Caki2 (cell line): ENCODE data around the gene GRK5. TPM values are rescaled to one million over a fixed set of nuclear protein-coding genes. Genes with fewer than 3 reads are reported as not detected.

ENCODE experiments used
- DNase-seq: peaks from one replicate; pipeline ENCODE4 v3.0.0-alpha.2; 2015; ENCODE audit warnings: low read depth
- in situ Hi-C: cut with HindIII; loops from 2 replicates; pipeline ENCODE4 v1.10.0; 2016; ENCODE audit warnings: low sequenced_read_pairs, low pct_unique_long_range_greater_than_20kb, mixed read lengths
- total RNA-seq: library from RNA; depleted of rRNA; stranded (reverse); fragments of >200 nt; shearing (Covaris generic); gene quantifications from 2 replicates; pipeline ENCODE4 v1.2.3, GENCODE V29; 2014; ENCODE audit warnings: low replicate concordance

Gene GRK5
- total RNA-seq, 1 experiment from 2014 or later: 0.61 TPM

- in situ Hi-C loops: no loop called here
- no peak for DNase-seq
Measured at GRCh38 chr10:119339109-119339508, 131.7 kb downstream of the GRK5 start.

- in situ Hi-C loops: no loop called here
- DNase-seq: no peak
Measured at GRCh38 chr10:119340893-119341458, 133.6 kb downstream of the GRK5 start.

DNA sequence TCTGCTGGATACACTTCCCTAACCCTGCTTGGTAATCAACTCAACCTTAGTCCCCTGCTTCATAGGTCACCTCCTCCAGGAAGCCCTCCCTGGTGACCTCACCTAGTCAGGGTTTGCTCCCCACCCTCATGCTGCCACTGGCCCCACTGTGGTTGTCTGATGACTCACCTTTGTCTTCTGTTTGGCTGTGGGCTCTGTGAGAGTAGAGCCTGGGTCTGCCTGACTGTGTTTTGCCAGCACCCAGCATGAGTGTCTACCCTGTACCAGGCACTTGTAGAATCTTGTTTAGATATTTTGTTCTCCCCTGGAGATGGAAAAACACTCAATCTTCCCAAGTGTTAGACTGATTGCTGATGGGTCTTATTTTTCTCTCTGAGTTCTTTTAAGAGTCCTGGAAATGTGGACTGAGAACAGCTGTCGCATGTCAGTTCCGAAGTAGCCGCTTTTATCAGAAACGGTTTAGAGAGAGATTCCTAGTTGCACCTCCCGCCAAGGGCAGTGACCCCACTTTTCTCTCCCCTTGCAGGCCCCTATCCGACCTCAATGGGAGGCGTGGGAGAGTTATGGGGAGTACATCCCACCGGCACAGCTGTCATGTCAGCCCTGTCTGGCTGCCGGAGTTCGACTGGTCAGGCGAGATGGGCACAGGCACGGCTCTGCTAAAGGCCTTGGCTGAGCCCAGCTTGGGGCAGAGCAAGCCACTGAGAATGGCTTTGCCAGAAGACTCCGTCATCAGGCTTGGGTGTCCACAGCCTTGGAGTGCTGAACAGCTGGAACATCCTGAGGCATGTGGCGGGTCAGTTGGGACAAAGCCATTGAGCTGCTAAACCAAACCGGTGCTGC, 134.3 kb downstream of the GRK5 start:
- in situ Hi-C loops: no loop called here
- no peak for DNase-seq

DNA sequence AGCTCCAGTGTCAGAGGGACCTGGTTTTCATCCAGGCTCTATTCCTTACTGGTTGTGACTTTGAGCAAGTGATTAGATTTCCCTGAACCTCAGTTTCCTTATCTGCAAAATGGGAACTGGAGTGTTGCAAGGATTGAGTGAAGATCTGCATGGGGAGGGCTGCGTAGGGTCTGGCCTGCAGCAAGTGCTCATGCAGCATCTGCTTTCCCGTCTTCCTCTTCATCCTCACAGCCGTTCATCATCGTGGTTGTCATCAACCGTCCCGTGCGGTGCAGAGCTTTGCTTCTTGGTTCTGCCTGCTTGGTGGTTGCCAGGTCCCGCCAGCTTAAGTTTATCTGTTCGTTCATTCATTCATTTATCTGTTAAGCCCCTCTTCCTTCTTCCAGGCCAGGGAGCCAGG, 135.0 kb downstream of the GRK5 start:
- in situ Hi-C loops: no loop called here
- DNase-seq: no peak

DNA sequence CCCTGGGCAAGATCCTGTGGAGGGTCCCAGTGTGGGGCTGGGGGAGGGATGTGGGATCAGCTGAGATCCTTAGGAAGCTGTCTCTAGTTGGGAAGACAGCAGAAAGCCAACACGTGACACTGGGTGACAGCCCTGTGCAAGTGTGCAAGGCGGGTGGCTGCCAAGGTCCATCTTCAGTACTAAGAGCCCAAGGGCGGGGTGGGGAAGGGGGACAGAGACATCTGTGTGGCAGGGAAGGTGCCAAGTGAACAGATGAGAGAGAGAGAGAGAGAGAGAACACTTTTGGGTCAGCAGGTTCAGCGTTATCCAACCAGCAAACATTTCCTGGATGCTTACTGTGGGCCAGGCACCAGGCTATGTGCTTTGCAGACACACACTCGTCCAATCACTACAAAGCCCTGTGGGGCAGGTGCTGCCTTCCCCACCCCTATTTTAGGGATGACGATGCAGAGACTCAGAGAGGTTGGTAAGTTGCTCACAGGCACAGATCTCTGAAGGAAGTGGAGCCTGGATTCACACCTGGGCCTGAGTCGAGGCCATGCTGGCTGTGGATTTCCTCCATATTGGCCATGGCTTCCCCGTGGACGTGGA, 135.7 kb downstream of the GRK5 start:
- in situ Hi-C loops: no loop called here
- no peak for DNase-seq

DNA sequence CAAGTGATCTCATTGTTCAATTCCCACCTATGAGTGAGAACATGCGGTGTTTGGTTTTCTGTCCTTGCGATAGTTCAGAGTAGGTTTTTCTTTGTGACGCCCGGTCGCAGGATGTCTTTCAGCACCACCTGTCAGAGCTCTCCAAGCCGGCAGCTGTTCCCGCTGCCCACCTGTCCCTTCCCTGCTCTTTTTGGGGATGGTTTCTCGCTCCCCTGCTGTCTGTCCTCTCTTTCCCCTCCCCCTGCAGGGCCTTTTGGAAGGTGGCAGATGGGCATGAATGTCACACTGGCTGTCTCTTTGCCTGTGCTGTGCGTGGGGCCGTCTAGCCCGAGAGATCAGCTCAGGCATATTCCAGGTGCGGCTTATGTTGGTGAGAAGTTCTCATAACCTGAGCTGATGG, 137.0 kb downstream of the GRK5 start:
- no peak for DNase-seq
- in situ Hi-C loops: no loop called here

DNA sequence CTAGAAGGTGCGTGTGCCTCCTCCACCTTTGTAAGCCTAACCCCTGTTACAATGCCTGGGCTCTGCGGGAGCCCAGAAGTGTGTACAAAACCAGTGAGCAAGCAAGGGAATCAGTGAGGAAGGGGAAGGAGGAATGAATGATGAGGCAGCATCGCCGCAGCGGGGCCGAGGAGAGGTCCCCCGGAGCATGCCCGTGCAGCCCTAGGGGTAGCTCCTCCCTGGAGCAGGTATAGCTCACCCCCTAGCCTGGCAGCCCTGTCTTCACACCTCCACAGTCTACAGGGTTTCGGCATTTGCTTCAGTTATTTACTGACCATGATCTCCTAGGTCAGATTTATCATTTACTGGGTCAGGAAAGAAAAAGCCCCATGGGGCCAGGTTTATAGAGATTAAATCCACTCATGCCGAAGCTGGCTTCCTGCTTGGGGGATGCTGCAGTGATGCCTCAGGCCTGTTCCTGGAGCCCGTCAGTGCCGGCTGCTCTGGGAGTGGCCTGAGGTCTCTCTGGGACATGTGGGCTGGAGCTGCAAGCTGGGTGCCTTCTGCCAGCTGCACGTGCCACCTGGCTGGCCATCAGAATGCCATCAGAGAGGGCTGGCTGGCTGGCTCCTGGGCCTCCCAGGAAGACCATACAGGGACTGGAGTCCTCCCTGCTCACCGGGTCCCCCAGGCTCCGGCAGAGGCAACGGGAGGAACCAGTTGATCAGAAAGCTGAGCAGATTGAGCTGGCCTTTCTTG, 138.9 kb downstream of the GRK5 start:
- no peak for DNase-seq
- in situ Hi-C loops: no loop called here

DNA sequence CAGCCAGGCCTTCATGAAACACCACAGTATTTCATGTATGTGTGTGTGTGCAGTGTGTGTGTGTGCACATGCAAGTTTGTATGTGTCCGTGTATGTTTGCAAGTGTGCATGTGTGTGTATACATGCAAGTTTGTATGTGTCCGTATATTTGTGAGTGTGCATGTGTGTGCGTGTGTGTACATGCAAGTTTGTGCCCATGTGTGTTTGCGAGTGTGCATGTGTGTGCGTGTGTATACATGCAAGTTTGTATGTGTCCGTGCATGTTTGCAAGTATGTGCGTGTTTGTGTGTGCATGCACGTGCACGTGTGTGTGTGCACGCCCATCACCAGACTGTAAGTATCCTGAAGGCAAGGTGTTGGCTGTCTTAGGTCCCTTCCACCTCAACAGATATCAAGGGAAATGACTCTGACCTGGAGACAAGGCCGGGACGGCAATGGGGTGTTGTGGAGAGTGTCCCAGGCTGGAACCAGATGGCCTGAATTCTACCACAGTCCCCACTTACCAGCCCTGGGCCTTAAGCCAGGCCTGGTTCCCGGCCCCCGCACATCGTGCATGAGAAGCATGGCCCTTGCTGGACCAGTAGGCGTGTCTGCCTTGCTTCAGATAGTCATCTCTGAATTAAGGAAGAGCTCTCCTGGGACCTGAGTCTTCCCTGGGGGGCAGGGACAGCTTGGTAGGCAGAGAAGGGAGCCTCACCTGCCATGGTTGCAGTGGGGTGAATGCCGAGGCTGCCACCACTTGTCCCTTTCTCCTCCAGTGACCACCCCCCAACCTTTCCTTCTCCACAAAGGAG, 140.0 kb downstream of the GRK5 start:
- no peak for DNase-seq
- in situ Hi-C loops: no loop called here

GRCh38 chr10:119348106-119348505, 140.7 kb downstream of the GRK5 start:
- DNase-seq: no peak
- in situ Hi-C loops: no loop called here

DNA sequence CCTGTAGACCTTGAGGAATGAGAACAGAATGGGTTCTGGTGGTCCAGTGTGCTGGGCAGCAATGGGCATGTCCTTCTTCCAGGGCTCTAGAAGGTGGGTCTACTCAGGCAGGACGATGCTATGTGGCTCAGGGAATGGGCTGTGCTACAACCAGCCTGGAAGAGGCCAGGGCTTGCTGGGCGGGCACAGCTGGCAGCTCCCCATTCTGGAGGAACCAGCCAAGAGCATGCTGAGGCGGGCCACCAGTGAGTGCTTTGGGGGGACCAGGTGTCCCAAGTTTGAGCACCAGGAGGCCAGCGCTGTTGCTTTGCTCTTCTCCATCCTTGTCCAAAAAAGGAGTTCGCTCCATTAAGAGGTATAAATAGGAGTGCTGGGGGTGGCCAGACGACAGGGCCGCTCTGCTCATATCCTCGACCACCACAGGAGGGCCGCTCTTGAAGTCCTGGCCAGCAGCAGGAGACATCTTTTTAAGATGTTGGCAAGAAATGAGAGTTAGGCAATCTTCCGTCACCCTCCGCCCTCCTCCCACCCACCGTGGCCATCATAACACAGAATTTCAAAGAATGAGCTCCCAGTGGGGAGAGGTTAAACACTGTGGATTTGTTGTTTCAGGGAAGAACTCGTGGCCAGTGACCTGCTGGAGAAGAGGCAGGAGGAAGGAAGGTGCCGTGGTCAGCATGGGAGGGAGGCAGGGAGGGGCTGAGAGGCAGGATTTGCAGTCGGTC, 141.3 kb downstream of the GRK5 start:
- DNase-seq: no peak
- in situ Hi-C loops: no loop called here

DNA sequence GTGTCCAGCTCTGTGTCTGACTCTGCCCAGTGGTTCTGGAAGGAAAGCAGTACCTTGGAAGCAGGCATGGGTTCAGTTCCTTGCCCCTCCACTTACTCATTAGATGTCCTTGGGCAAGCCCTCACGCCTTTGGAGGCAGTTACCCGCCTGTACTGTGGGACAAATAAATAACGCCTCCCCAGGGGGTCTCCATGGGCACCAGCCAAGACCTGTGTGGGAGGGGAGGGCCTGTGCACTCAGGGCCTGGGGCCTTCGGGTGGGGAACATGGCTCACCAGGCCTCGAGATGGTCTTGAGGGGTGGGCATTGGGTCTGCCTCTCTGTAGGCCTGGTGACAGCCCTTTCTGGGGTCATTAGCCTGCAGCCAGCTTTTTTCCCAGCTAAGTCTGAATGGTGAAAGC, 142.0 kb downstream of the GRK5 start:
- in situ Hi-C loops: no loop called here
- DNase-seq: no peak

GRCh38 chr10:119349937-119350501, 142.6 kb downstream of the GRK5 start:
- in situ Hi-C loops: no loop called here
- DNase-seq: no peak

DNA sequence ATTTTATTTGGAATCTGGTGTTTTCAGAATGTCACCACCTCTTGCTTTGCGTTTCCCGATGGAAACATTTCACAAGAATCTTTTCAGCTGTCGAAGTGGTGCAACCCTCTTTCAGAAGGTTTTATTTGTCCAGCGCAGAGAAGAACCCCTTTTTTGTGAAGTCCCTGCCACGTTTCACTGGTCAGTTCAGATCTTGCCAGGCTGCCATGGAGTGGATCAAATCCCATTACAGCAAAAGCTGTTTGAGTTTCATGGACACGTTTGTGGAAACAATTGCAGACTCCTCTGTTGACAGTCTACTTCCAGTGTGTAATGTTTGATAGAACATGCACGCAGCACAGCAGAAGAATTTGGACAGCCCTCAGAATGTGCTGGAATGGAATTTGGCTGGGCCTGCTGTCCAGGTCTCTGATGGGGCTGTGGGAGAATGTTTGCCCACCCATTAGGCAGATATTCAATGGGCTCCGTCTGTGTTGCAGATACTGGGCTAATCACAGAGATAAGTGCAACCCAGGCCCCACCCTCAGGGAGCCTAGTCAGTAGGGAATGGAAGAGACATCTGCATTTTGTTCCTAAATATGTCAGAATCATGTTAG, 143.2 kb downstream of the GRK5 start:
- in situ Hi-C loops: no loop called here

GRCh38 chr10:119351189-119351588, 143.8 kb downstream of the GRK5 start:
- in situ Hi-C loops: no loop called here
- DNase-seq: no peak

More for the DNA sequence above, 143.2 kb downstream of the GRK5 start:
- DNase-seq: no peak

GRCh38 chr10:119352042-119352441, 144.7 kb downstream of the GRK5 start:
- DNase-seq: no peak

DNA sequence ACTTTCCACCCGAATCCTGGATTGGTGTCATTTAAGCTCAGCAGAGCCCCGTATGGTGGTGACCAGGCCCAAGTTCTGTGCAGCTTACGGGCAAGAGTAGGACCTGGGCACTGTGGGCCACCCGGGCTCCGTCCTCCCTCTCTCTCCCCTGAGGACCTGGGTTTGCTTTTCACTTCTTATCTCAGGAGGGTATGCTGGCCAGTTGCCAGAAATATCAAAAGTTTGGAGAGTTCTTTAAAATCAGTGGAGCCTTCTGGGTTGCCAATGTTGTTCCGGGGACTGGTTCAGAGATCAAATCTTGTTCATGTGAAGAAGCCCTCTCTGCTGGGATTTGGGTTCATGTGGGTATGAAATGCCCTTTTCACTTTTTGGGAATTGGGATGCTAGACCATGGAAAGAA, 145.4 kb downstream of the GRK5 start:
- in situ Hi-C loops: no loop called here
- no peak for DNase-seq

More at GRCh38 chr10:119352042-119352441, 144.7 kb downstream of the GRK5 start:
- in situ Hi-C loops: no loop called here

DNA sequence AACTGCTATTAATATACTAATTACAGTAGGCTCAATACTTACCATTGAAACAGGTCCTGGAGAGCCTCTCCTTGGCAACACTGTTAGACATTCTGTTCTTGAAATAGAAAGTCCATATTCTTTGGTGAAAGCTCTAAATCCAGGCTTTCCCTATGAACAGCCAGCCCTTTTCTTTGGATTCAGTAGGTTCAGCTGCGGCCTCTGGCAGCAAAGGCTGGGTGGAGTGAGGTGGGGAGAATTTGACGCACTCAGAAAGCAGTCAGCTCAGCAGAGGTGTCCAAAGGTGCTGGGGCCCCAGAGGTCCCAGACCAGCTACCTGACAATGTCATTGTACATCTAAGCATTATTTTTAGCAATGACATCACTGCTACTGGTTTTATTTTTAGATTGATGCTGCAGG, 146.1 kb downstream of the GRK5 start:
- in situ Hi-C loops: no loop called here
- no peak for DNase-seq
